HepG2 (cell line): ENCODE measurements around the gene ATP7B.

Experiments used
- POLR2AphosphoS5 ChIP-seq: IDR thresholded peaks from 2 replicates; pipeline ENCODE4 v1.6.1; 2012; ENCODE audit warnings: low read depth, low read length
- TAF1 ChIP-seq: sonication (generic); formaldehyde crosslinking; IDR thresholded peaks from 2 replicates; pipeline ENCODE4 v1.4.0; 2020; ENCODE audit warnings: missing genetic modification reagents
- TF ChIP-seq, protein P1 (sequence below): IDR thresholded peaks from 2 replicates; pipeline ENCODE4 v1.6.1; 2012; ENCODE audit warnings: inconsistent platforms

GRCh38 chr13:51925865-51926527 lies 85.3 kb downstream of the ATP7B start:
- TF ChIP-seq POLR2AphosphoS5 (no peak), TAF1 (CRISPR knock-in tag) (no peak)
- TF ChIP-seq, protein P1, sequence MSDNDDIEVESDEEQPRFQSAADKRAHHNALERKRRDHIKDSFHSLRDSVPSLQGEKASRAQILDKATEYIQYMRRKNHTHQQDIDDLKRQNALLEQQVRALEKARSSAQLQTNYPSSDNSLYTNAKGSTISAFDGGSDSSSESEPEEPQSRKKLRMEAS = no peak
